GM21381 (cell line): ENCODE results near the gene NKX1-1.
"Not testable (repeated sequence)": the region's sequence is repeated elsewhere in the genome, so short reads cannot be mapped to it uniquely, and the experiment has no call there.

Source experiments
- ATAC-seq: cut with Tn5 transposase; IDR thresholded peaks from one replicate; pipeline ENCODE4 v1.9.1; 2021; ENCODE audit warnings: mild to moderate bottlenecking, moderate library complexity; ENCODE audit not compliant: unreplicated experiment

Gene NKX1-1

DNA sequence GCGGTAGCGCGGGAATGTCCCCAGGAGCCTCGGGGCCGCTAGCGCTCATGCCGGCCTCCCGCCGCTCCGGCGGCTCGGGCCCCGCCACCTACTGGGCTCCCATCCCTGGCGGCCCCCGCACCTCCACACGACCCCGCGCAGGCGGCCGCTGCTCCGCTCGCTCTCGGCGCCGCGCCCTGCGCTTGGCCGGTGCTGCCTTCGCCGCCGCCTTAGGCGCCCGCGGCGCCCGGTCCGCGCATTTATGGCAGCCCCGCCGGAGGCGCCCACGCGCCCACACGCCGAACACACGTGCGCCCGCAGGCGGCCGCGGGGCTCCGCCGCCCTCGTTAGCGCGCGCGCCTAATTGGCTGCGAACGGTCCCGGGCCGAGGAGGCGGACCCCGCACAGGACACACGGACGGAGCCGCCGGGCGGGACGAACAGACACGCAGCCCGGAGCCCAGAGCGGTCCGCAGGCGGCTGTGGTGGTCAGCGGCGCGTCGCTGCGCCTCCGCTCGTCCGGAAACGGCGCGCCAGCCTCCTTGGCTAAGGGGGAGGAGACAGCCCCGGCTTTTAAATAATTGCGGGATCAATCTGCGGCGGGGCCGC, at the start of gene NKX1-1:
Gene NKX1-1 (minus strand): TSS at position 49 of the 587 bp plus-strand sequence. CDS start 0 bp downstream, at position 49.
- no peak for ATAC-seq

DNA sequence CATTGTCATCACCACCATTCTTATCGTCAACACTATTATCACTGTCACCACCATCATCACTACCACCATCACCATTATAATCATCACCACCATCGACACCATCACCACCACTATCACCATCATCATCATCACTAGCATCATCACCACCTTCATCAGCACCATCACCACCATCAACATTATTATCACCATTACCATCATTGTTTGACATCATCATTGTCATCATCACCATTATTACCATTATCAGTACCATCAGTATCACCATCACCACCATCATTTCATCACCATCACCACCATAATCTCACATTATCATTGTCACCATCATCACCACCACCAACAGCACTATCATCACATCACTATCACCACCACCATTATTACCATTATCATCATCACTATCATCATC, 47.5 kb upstream of the NKX1-1 start:
- ATAC-seq = no peak

DNA sequence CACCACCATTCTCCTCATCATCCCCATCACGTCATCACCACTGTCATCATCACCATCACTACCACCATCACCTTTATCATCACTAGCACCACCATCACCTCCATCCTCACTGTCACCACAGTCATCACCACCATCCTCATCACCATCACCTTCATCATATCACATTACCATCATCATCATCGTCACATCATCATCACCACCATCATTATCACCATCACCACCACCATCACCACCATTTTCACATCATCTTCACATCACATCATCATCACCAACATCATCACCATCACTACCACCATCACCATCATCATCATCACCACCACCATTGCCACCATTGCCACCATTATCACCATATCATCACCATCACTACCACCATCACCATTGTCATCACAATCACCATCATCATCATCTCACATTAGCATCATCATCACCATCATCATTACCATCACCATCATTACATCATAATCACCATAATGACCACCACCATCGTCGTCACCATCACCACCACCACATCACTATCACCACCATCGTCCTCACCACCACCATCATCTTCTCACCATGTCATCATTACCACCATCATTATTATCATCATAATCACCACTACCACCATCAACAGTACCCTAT, 46.3 kb upstream of the NKX1-1 start:
- no peak for ATAC-seq

DNA sequence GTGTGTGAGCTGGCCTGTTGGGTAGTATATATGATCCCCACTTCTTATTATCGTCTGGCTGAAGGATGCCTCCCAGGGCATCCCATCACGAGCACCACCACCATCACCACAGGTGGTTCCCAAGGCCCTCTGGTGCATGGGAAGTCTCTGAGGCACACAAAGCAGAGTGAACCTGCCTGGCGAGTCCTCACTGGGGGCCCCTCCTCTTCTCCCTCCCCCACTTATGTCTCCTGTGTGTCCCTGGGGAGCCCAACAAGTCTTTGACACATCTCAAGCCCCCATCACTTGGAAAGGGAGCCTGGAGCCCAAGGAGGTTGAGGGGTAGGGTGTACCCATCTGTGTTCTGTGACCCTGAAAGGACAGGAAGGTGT, 45.5 kb upstream of the NKX1-1 start:
- no peak for ATAC-seq

DNA sequence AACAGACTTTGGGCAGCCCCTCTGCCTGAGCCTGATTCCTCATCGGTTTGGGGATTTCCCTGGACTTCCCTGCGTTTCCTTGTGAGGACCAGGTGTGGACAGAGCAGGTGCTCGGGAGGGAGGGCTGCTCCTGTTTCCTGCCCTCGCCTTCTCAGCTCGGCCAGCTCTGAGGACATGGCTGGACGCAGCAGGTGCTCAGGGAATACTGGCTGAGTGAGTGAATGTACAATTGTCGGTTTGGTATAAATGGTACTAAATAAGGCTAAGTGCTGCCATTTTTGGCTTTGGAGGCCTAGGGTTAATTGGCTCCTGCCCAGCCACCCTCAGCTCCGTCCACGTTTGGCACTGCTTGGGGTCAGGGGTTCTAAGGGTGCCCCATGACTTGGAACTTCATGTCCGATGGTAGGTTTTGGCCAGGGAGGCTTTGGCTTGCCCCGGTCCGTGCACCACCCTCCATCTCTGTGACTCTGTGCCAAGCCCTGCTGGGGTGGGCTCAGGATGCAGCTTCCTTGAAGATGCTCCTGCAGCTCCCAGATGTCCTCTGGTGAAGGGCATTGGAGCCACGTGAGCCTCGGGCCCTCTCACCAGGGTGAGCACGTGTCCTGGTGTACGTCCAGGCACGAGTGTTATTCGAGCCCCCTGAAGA, 45.0 kb upstream of the NKX1-1 start:
- no peak for ATAC-seq

DNA sequence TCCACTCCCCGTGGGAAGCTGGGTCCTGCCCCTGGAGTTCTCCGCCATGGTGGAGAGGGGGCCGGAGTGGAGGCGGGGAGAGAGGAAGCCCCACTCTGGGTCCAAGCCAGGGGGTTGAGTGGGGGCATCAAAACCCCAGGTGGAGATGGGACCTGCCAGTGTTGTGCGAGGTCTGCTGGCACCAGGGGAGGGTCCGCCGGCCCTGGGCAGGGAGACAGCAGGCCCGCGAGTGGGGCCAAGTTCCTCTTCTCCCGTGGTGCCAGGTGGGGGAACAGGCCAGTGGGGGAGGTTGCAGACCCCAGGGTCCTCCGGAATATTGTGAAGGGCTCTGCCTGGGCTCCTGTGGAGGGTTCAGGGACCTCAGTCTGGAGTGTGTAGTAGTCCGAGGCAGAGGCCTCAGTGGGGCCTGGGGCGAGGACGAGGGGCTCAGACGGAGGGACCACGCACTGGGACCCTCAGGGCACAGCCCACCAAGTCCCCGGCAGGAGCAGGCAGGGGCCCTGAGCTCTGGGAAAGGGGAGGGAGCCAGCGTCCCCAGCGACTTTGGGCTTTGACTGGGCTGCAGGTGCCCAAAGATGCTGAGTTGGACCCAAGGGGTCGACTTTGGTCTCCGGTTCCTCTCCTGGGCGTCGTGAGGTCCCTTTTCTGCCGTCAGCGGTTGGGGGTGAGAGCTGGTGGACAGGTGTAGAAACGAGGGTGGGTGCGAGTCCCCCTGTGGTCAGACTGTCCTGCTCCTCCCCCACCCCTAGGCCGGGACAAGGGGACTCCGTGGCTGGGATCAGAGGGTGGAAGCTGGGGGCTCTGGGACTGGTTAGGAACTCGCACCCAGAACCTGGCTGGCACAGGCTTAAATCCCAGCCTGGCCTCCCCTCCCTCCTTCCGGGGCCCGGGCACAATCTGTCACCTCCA, 43.8 kb upstream of the NKX1-1 start:
- no peak for ATAC-seq

DNA sequence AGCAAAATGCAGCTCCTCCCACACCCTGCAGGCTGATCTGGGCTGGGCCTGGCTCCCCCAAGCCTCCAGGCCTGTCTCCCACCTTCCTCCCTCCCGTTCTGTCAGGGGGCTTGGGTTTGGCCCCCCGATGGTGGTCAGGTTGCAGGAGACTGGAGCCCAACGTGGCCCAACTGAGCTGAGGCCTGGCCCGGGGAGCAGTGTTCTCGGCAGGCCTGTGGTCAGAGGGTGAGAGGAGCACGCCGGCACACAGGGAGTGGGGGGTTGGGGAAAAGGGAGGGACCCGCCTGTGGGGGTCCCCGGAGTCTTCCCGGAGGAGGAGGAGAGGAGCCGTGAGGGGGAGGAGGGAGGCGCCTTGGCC, 43.2 kb upstream of the NKX1-1 start:
- no peak for ATAC-seq

DNA sequence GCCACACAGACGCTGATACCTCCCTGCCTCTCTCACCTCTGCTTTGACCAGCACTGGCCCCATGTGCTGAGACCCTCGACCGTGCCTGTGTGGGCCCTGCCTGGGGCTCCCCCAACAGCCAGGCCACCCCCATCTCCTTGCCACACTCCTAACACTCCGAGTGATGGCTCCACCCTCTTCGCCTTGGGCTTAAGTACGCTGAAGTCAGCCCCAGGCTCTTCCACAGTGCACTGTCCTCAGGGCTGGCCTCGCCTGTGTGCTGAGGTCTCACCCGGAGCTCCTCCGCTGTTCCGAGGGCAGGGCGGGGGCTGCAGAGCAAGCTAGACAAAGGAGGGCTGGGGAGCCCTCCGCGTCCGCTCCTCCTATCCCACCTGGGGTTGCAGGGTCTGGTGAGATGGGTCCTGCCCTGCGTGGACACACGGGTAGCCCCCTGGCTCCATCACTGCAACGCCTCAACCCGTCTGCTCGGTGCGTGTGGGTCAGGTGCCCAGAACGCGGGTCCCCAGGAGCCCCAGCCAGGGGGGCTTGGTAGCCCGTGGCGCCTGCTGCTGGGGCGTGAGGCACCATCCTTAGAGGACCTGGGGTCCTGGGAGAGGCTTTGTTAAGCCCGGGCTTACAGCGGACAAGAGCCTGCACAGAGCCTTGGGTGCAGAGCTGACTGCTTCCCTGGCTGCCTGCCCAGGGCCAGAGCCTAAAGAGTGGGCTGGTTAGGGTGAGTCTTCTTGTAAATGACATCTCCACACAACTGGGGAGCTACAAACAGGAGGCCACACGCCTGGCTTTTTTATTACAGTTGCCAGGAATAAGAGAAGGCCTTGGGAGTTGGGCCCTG, 42.6 kb upstream of the NKX1-1 start:
- no peak for ATAC-seq

DNA sequence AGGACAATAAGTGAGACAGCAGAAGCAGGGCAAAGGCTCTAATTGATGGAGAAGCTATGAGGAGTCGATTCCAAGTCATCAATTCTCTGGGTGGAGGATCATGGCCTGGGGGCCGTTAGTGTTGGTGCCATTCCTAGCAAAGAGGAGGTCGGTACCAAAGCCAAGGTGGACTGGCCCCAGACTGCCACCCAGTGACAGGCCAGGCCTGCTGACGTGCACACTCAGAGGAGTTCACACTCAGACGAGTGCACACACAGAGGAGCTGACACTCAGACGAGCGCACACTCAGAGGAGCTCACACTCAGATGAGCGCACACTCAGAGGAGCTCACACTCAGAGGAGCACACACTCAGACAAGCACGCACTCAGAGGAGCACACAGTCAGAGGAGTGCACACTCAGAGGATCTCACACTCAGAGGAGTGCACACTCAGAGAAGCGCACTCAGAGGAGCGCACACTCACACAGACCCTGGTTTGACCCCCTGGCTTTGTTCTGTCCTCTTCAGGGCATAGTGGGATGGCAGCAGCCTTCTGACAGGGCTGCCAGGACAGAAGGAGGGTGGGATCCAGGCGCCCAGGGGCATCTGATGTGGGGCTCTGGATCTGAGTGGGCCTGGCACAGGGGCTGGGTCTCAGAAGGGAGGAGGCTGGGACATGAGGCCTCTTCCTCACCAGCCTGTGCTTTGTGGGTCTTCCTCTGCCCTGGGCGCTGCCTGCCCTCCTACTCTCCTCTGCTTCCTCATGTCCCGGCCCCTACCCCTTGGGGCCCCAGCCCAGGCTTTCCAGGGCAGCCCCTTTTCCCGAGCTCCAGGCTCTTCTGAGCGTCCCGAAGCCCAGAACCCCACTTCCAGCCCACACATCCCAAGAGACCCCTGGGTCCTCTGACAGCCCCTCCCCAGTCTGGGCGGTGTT, 41.7 kb upstream of the NKX1-1 start:
- no peak for ATAC-seq

DNA sequence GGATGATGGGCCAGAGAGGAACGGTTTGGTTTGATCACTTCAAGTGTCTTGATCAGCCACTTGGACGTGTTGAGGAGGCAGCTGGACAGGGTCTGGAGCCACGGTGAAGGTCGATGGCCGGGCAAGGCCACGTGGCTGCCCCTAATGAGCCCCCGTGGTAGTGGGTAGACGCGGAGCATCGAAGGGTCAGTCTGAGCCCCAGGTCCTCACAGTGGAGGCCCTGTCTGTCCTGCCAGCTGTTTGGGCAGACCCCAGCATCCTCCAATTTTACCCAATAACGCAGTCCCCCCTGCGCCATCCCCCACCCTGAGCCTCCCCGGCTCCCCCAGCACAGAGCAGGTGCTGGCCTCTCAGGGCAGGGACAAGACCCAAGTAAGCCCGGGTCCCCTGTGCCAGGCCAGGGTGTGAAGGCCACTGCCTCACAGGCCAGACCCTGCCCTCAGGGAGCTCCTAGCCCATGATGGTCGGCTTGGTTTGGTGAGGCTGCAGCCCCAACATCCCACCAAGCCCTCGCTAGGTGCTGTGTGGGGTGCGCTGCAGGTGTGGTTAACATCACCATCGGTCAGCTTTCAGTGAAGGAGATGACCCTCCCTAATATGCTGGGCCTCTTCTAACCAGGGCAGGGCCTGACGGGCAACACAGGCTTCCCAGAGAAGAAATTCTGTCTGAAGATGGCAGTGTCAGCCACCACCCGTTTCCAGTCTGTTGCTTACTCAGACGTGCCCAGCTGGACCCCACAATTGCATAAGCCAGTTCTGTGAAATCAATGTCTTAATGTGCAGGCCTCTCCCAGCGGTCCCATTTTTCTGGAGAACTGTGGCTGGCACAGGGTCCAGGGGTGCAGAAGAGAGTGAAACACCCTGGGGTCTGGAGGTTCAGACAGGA, 40.5 kb upstream of the NKX1-1 start:
- ATAC-seq = no peak

DNA sequence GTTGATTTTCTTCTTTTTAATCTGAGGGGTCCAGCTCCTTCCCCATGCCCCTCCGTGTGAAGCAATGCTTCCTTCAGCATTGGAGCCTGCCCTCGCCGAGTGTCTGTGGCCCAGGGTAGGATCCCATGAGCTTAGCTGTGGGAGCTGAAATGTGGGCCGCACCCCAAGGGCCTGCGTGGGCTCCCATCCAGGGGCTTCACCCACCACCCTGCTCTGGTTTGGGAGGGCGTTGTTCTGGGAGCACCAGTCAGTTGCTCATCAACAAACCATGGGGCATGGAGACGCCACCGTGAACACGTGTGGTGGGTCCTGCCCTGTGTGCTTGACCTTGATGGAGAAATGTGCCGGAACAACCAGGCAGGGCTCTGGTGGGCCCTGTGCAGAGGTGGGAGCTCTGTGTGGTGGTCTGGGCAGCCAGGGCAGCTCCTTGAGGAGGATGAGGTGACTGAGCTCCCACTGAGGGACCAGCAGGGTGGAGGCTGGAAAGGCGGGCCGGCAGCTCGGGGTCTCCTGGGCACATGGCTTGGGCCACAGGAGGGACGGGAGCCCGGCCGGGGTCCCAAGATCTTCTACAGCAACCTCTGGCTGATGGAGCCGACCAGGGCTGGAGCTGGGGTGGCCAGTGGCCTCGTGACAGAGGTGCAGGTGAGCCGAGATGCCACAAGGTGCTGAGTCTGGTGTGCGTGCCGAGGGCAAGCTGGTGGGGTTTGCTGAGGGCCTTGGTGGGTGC, 39.6 kb upstream of the NKX1-1 start:
- no peak for ATAC-seq

DNA sequence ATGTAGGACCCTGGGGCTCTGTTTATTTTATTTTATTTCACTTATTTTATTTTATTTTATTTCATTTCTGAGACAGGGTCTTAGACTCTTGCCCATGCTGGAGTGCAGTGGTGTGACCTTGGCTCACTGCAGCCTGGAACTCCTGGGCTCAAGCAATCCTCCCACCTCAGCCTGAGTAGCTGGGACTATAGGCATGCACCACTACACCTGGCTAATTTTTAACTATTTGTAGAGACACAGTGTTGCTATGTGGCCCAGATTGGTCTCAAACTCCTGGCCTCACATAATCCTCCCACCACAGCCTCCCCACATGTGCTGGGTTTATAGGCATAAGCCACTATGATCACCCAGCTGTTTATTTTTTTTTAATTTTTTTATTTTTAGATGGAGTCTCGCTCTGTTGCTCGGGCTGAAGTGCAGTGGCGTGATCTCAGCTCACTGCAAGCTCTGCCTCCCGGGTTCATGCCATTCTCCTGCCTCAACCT, 37.5 kb upstream of the NKX1-1 start:
- not testable (repeated sequence) for ATAC-seq

DNA sequence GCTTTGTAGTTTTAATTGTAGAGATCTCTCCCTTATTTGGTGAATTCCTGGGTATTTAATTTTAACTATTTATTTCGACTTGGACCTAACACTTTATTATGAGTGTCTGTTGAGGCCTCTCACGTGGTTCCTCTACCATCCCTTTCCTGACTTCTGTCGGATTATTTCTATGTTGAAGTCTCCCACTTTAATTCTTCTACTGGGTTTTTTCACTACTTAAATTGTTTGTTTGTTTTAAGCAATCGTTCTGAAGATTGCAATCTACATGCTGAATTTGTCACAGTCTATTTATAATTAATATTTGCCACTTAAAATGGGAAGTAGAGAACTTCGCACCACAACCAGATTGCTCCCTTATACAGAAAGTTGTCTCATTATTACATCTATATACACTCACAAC, 20.8 kb upstream of the NKX1-1 start:
- no peak for ATAC-seq

DNA sequence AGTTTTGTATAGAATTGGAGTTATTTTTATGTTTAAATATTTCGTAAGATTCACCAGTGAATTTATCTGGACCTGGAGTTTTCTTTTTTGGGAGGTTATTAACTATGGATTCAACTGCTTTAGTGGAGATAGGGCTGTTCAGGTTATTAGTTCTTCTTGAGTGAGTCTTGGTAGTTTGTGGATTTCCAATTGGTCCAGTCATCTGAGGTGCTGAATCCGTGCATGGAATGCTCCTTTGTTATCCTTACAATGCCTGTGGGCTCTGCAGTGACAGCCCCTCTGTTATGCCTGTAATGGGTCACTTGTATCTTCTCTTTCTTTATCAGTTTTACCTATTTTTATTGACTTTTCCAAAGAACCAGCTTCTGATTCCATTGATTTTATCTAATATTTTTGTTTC, 15.4 kb upstream of the NKX1-1 start:
- ATAC-seq = no peak

DNA sequence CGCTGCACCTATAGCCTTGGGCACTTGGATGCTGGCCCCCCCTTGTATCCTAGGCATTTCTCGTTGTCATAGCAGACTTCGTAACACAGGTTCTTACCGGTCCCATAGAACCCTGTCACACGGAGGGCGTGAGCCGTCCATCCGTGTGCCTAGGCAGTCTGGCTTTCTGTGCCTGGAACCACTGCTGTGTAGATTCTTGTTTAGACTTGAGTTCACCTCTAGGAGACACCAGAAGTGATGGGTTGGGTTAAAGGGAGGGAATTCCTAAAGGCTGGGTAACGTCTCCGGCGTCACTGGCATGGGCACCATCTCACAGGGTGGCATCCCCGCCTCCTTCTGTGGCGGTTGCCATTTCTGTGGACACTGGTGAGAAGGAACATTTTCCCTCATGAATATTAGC, 13.5 kb upstream of the NKX1-1 start:
- no peak for ATAC-seq

DNA sequence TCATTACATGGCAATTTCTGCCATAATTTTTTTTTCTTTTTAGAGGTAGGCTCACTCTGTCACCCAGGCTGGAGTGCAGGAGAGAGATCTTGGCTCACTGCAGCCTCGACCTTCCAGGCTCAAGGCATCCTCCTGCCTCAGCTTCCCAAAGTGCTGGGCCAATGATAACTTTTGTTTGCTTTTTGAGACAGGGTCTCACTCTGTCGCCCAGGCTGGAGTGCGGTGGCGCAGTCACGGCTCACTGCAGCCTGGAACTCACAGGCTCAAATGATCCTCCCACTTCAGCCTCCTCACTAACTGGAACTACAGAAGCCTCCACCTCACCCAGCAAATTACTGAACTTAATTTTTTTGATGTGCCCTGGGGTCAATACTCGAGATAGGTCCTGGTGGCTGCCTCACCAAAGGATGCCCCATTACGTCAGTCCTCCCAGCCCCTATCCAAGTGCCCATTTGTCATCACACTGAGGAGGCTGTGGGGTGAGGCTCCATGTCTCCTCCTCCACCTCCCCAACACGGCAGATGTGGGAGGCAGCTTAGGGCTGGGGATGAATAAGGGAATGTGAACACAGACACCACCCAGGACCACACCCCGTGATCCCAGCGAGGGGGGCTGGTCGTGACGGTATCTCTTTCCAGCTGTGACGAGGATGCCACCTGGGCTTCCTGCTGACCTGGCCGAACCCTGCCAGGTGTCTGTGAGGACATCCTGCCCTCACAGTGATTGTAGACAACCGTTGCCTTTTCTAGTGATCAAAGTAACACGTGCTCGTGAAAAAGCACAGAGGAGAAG, 12.4 kb upstream of the NKX1-1 start:
- no peak for ATAC-seq
